T-cell (primary cell): ENCODE results near the gene ZNF608. TPM values are rescaled to one million over a fixed set of nuclear protein-coding genes. Genes with fewer than 3 reads are reported as not detected.

Experiments
- ATAC-seq, 4 experiments: fragments of 200-7000 bp in 3 of 4; fragments of 150-1000 bp in 1 of 4; cut with Tn5 transposase; replicated peaks in 1 of 4; 1 replicate in 3 of 4; 2 replicates in 1 of 4; pipeline ENCODE4 v1.10.0; 2021; ENCODE audit warnings: moderate library complexity in 3 of 4, mild to moderate bottlenecking in 2 of 4, moderate number of reproducible peaks in 1 of 4
- CTCF ChIA-PET, 2 donors: fragments of 300-600 bp; sonication (Branson Sonifier 250); formaldehyde crosslinking; loops; one replicate each; lab custom pipeline; 2022; ENCODE audit warnings: antibody characterized with exemption in 2 of 2; lab: Charles Lee
- POLR2A ChIA-PET, 2 donors: fragments of 300-600 bp; sonication (Branson Sonifier 250); formaldehyde crosslinking; loops; one replicate each; lab custom pipeline; 2022; ENCODE audit warnings: antibody characterized with exemption in 2 of 2; lab: Charles Lee
- DNase-seq, 35 experiments: peaks; one replicate each; pipeline versions ENCODE4 v3.0.0 to v3.0.0-alpha.2; 2013 to 2023
- H3K27ac ChIP-seq: one replicate; pipeline ENCODE4 v1.5.1; 2013; ENCODE audit warnings: low read length
- H3K27me3 ChIP-seq, 2 experiments: replicated peaks in 1 of 2; 1 replicate in 1 of 2; 2 replicates in 1 of 2; pipeline versions ENCODE4 v1.6.1 to v1.7.0; 2013; ENCODE audit warnings: low read length in 1 of 2, mixed read lengths in 1 of 2; ENCODE audit not compliant: control insufficient read depth in 2 of 2, insufficient read depth in 2 of 2; ENCODE audit errors: extremely low read depth in 1 of 2
- H3K36me3 ChIP-seq, 2 donors: 1 replicate in 1 of 2; 2 replicates in 1 of 2; pipeline versions ENCODE4 v1.6.1 to v1.7.0; 2013; ENCODE audit warnings: low read length in 1 of 2; ENCODE audit not compliant: control insufficient read depth in 2 of 2, insufficient read depth in 1 of 2; ENCODE audit errors: extremely low read depth in 1 of 2
- H3K4me1 ChIP-seq, 2 experiments: 1 replicate in 1 of 2; 2 replicates in 1 of 2; pipeline versions ENCODE4 v1.6.1 to v1.7.0; 2013; ENCODE audit warnings: low read length in 2 of 2, mixed read lengths in 1 of 2; ENCODE audit not compliant: insufficient read depth in 2 of 2, control insufficient read depth in 1 of 2; ENCODE audit errors: extremely low read depth in 1 of 2
- H3K4me3 ChIP-seq, 2 donors: 1 replicate in 1 of 2; 2 replicates in 1 of 2; pipeline versions ENCODE4 v1.5.1 to v1.7.0; 2013; ENCODE audit warnings: mild to moderate bottlenecking in 2 of 2, low read length in 1 of 2, moderate library complexity in 1 of 2; ENCODE audit not compliant: control insufficient read depth in 1 of 2; ENCODE audit errors: extremely low read depth in 1 of 2
- H3K9me3 ChIP-seq: 2 replicates; pipeline ENCODE4 v1.7.0; 2013
- H3K27ac Mint-ChIP-seq, 2 donors: one replicate each; pipeline ENCODE4 v1.8.0; 2020 to 2021; ENCODE audit warnings: mild to moderate bottlenecking in 2 of 2, mixed read lengths in 2 of 2
- H3K27me3 Mint-ChIP-seq, 2 donors: one replicate each; pipeline ENCODE4 v1.8.0; 2021 to 2022; ENCODE audit warnings: mixed read lengths in 2 of 2
- H3K36me3 Mint-ChIP-seq: one replicate; pipeline ENCODE4 v1.8.0; 2021; ENCODE audit warnings: mixed read lengths
- H3K4me1 Mint-ChIP-seq, 3 donors: one replicate each; pipeline ENCODE4 v1.8.0; 2020 to 2022; ENCODE audit warnings: mixed read lengths in 3 of 3, mild to moderate bottlenecking in 1 of 3
- H3K4me3 Mint-ChIP-seq, 3 donors: one replicate each; pipeline ENCODE4 v1.8.0; 2020 to 2022; ENCODE audit warnings: mild to moderate bottlenecking in 3 of 3, mixed read lengths in 3 of 3, moderate library complexity in 3 of 3
- H3K9me3 Mint-ChIP-seq, 3 donors: one replicate each; pipeline ENCODE4 v1.8.0; 2020 to 2022; ENCODE audit warnings: mixed read lengths in 3 of 3
- WGBS: methylation state at CpG from one replicate; pipeline ENCODE4 v1.1.5; 2013; ENCODE audit warnings: missing lambda C conversion rate; ENCODE audit not compliant: insufficient coverage; 5-methylcytosine and 5-hydroxymethylcytosine counted together
- total RNA-seq, 35 experiments: library from RNA in 6 of 35; stranded (reverse) in 6 of 35; fragments of 120-200 nt in 1 of 35; gene quantifications; one replicate each; pipeline versions ENCODE4 v1.2.1 to v1.2.4 and lab custom pipeline; 2013 to 2026

ZNF608 gene
- total RNA-seq, 5 donors from 2014 or later (not counting 1 experiment from before 2014, with no cell fraction given), result 0.26 to 1.3 (median 0.49) TPM

GRCh38 chr5:124771761-124772160, 25.3 kb upstream of the ZNF608 start:
- WGBS, result 100% methylated on average over 1 of the region's 3 CpGs
- H3K36me3 ChIP-seq, result no peaks in the 10 kb centered on the region
- Mint-ChIP-seq H3K9me3 (peaks cover 0 to 7% (median 4%) of the 10 kb centered on the region in 3 donors), H3K27ac (no peak overlapping the region), H3K4me3 (no peak overlapping the region), H3K36me3 (no peaks in the 10 kb centered on the region), H3K27me3 (no peaks in the 10 kb centered on the region), H3K4me1 (no peaks in the 10 kb centered on the region)
- ATAC-seq, result no peak
- ChIA-PET POLR2A (no interaction called here), CTCF (no interaction called here)
- H3K9me3 ChIP-seq, result no peaks in the 10 kb centered on the region
- no peaks in the 10 kb centered on the region for H3K4me1 ChIP-seq
- no peak for DNase-seq
- no peak overlapping the region for H3K4me3 ChIP-seq
- no peak overlapping the region for H3K27ac ChIP-seq
- no peaks in the 10 kb centered on the region for H3K27me3 ChIP-seq

DNA sequence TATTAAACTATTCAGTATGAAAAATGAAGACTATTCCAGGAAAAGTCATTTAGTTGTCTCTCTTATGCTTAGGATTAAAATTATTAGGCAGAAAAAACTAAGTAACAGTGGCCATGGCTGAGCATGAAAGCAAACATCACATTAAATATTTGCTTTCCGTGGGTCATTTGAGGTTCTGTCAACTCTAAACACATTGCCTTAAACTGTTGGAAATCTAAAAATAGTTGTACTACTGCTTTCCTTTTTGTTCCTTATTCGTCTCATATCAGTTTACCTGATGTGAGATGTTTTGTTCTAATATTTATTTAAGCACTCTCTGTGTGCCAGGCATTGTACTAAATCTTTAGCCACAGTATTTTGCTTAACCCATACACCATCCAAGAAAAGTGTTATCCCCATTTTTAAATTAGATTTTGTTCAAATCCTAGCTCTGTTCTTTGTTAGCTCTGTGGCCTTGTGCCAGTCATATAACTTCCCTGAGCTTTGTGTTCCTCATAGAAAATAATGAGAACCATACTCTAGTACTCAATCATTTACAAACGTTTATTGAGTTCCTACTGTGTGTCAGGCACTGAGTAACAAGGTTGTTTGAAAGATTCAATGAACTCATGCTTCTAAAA, 18.7 kb upstream of the ZNF608 start:
- WGBS, result no CpG with 5 or more reads among the region's 3 CpGs
- Histone ChIP-seq H3K4me3 (no peak overlapping the region), H3K36me3 (no peaks in the 10 kb centered on the region), H3K27ac (no peak overlapping the region), H3K27me3 (no peaks in the 10 kb centered on the region), H3K4me1 (no peaks in the 10 kb centered on the region), H3K9me3 (no peaks in the 10 kb centered on the region)
- Mint-ChIP-seq H3K9me3 (peaks cover 0 to 14% (median 8%) of the 10 kb centered on the region in 3 donors), H3K4me1 (no peaks in the 10 kb centered on the region), H3K27ac (no peak overlapping the region), H3K27me3 (no peaks in the 10 kb centered on the region), H3K4me3 (no peak overlapping the region), H3K36me3 (no peaks in the 10 kb centered on the region)
- CTCF ChIA-PET, result no interaction called here
- ATAC-seq (no peak), DNase-seq (no peak)
- POLR2A ChIA-PET, result no interaction called here

DNA sequence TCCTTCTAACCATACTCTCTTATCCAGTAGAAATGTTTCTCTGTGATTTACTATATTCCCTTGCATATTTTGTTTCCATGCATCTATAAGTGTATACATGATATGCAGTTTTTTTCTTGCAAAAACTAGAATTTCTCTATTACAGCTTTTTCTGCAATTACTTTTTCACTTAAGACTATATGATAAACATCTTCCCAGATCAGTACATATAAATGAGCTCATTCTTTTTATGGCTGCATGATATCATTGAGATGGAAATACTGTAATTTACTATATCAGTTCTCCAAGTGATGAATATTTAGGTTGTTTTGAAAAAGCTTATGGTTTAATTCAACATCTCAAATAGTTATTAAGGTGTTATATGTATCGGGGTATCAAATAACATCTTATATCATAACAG, 18.1 kb upstream of the ZNF608 start:
- Mint-ChIP-seq H3K9me3 (peaks cover 0 to 9% (median 3%) of the 10 kb centered on the region in 3 donors), H3K4me3 (no peak overlapping the region), H3K4me1 (no peaks in the 10 kb centered on the region), H3K27me3 (no peaks in the 10 kb centered on the region), H3K27ac (no peak overlapping the region), H3K36me3 (no peaks in the 10 kb centered on the region)
- ChIA-PET POLR2A (no interaction called here), CTCF (interaction anchor here in 1 of 2 donors (0.6 kb wide), 1 partner anchor 325 kb away, joined by 5 read pairs; no protein-coding TSS in a partner anchor)
- no peaks in the 10 kb centered on the region for H3K9me3 ChIP-seq
- H3K36me3 ChIP-seq, result no peaks in the 10 kb centered on the region
- WGBS, result no CpG with 5 or more reads among the region's 1 CpG
- H3K4me3 ChIP-seq, result no peak overlapping the region
- no peaks in the 10 kb centered on the region for H3K27me3 ChIP-seq
- H3K27ac ChIP-seq, result no peak overlapping the region
- no peaks in the 10 kb centered on the region for H3K4me1 ChIP-seq
- no peak for DNase-seq
- no peak for ATAC-seq

DNA sequence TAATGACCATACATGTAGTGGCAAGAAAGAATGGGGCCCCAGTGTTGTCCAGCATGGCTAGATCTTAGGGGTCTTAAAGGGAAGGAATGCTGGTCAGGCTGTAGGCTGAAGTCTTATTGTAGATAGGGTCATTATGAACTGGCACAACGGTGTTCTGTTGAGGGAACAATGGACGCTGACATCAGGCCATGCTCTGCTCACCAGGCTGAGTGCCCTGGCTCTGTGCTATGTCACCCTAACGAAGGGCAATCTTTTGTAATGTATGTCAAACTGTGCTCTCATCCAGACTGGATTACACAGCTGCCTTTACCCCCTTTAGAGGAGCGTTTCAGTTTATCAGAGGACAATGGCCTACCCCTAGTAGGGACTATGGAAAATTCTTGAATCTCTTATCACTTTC, 14.6 kb upstream of the ZNF608 start:
- Histone ChIP-seq H3K9me3 (no peaks in the 10 kb centered on the region), H3K27me3 (peaks cover 0 to 3% of the 10 kb centered on the region in 2 experiments), H3K36me3 (no peaks in the 10 kb centered on the region), H3K4me3 (no peak overlapping the region), H3K27ac (no peak overlapping the region), H3K4me1 (no peaks in the 10 kb centered on the region)
- POLR2A ChIA-PET, result no interaction called here
- no peaks in the 10 kb centered on the region for H3K27me3 Mint-ChIP-seq
- ATAC-seq (no peak), DNase-seq (no peak)
- CTCF ChIA-PET, result interaction anchor here in 1 of 2 donors (0.5 kb wide), 1 partner anchor 41 kb away, joined by 3 read pairs; no protein-coding TSS in a partner anchor
- H3K36me3 Mint-ChIP-seq, result no peaks in the 10 kb centered on the region
- WGBS, result 95% methylated on average over 2 of the region's 4 CpGs
- H3K27ac Mint-ChIP-seq, result no peak overlapping the region
- H3K4me3 Mint-ChIP-seq, result no peak overlapping the region
- H3K4me1 Mint-ChIP-seq, result no peaks in the 10 kb centered on the region
- H3K9me3 Mint-ChIP-seq, result peaks cover 0 to 6% (median 3%) of the 10 kb centered on the region in 3 donors

DNA sequence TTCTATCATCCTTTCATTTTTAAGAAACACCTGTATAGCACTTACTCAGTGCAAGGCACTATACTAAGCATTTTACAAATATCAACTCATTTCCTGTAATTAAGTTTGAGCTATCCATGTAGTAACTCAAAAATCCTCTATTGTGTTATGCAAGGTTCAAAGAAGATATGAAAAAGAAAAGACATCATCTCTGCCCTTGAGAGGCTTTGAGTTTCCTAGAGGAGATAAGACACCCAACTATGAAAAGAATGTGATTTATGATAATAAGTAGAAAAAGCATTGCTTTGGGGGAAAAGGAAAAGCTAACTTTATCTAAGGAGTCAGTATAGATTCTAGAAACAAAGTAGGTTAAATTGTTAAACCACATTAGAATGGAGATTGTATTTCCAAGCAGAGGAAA, 14.2 kb upstream of the ZNF608 start:
- Histone ChIP-seq H3K9me3 (no peaks in the 10 kb centered on the region), H3K27me3 (peaks cover 0 to 3% of the 10 kb centered on the region in 2 experiments), H3K36me3 (no peaks in the 10 kb centered on the region), H3K4me3 (no peak overlapping the region), H3K27ac (no peak overlapping the region), H3K4me1 (no peaks in the 10 kb centered on the region)
- Mint-ChIP-seq H3K27ac (no peak overlapping the region), H3K4me3 (no peak overlapping the region), H3K36me3 (no peaks in the 10 kb centered on the region), H3K4me1 (no peaks in the 10 kb centered on the region), H3K27me3 (no peaks in the 10 kb centered on the region), H3K9me3 (peaks cover 0 to 6% (median 3%) of the 10 kb centered on the region in 3 donors)
- DNase-seq (no peak), ATAC-seq (no peak)
- POLR2A ChIA-PET, result no interaction called here
- CTCF ChIA-PET, result interaction anchor here in 1 of 2 donors (0.5 kb wide), 1 partner anchor 40 kb away, joined by 3 read pairs; no protein-coding TSS in a partner anchor

DNA sequence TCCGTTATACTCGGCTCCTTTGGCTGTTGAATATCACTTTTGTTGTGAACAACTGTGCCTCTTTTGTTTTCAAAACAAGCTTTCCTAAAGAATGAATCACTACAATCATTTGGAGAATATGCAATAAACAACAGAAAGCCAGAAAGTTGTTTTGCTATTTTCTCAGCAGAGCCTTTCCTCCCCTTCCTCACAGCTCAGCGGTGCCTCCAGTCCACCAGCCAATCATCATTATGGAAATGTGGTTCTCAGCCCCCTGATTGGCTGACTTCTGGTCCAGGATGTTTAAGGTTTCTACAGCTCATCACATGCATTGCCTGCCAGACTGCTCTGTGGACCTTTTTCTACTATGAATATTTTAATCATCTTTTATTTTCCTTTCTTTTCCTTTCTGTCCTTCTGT, 9.1 kb upstream of the ZNF608 start:
- DNase-seq, result no peak
- Histone ChIP-seq H3K27ac (no peak overlapping the region), H3K4me3 (no peak overlapping the region), H3K9me3 (no peaks in the 10 kb centered on the region), H3K4me1 (no peaks in the 10 kb centered on the region), H3K27me3 (peaks cover 0 to 3% of the 10 kb centered on the region in 2 experiments), H3K36me3 (no peaks in the 10 kb centered on the region)
- CTCF ChIA-PET, result no interaction called here
- Mint-ChIP-seq H3K27me3 (peaks cover 0 to 16% of the 10 kb centered on the region in 2 donors), H3K4me3 (no peak overlapping the region), H3K27ac (no peak overlapping the region), H3K36me3 (no peaks in the 10 kb centered on the region), H3K9me3 (peaks cover 0 to 3% (median 1%) of the 10 kb centered on the region in 3 donors), H3K4me1 (no peaks in the 10 kb centered on the region)
- ATAC-seq, result no peak
- WGBS, result 84% methylated on average over 3 of the region's 3 CpGs
- POLR2A ChIA-PET, result no interaction called here
